GM12878 (cell line): Measurements from ENCODE around the gene SEMA4A. TPM values are rescaled to one million over a fixed set of nuclear protein-coding genes. Genes with fewer than 3 reads are reported as not detected.

ENCODE experiments used
- ATAC-seq: fragments of 200-7000 bp; cut with Tn5 transposase; 3 replicates; pipeline ENCODE4 v1.9.1; 2020; ENCODE audit warnings: mild to moderate bottlenecking, moderate library complexity
- BruUV-seq: library from RNA; stranded (reverse); fragments of 400-500 nt; replicated peaks from 2 replicates; lab custom pipeline; 2021; lab: Mats Ljungman, UMichigan
- CTCF ChIA-PET: fragments of 300-600 bp; sonication (Branson Sonifier 250); formaldehyde crosslinking; extraction: SDS; loops from one replicate; lab custom pipeline; 2021; ENCODE audit warnings: inconsistent platforms; lab: Yijun Ruan, JAX
- POLR2A ChIA-PET: fragments of 350-600 bp; formaldehyde crosslinking; extraction: SDS; loops from one replicate; lab custom pipeline; 2021; ENCODE audit warnings: inconsistent platforms; lab: Charles Lee
- RAD21 ChIA-PET: fragments of 300-600 bp; sonication (Branson Sonifier 250); formaldehyde crosslinking; loops from one replicate; lab custom pipeline; 2023; ENCODE audit warnings: antibody characterized with exemption; ENCODE audit not compliant: unreplicated experiment; lab: Charles Lee
- SMC1A ChIA-PET: fragments of 300-600 bp; sonication (Branson Sonifier 250); formaldehyde crosslinking; loops from one replicate; lab custom pipeline; 2023; ENCODE audit not compliant: unreplicated experiment, uncharacterized antibody; lab: Charles Lee
- DNase-seq: peaks from one replicate; pipeline ENCODE4 v3.0.0-alpha.2; 2011; ENCODE audit warnings: low read depth, low spot score
- FAIRE-seq: peaks from 3 replicates; lab custom pipeline; 2011; peaks lifted over from hg19 to GRCh38; lab: Jason Lieb, UNC
- H2AFZ ChIP-seq: 2 replicates; pipeline ENCODE4 v1.6.0; 2011; ENCODE audit warnings: low read depth, low read length, control low read depth; ENCODE audit not compliant: control insufficient read depth
- H3K27ac ChIP-seq: 2 replicates; pipeline ENCODE4 v1.5.1; 2011; ENCODE audit warnings: control low read depth; ENCODE audit not compliant: control insufficient read depth, insufficient read depth
- H3K27me3 ChIP-seq, 2 experiments: replicated peaks in 1 of 2; 2 replicates each; pipeline versions ENCODE4 v1.6.0 to v1.6.1; 2011; ENCODE audit warnings: low read length in 1 of 2; ENCODE audit not compliant: control insufficient read depth in 2 of 2, insufficient read depth in 2 of 2
- H3K36me3 ChIP-seq, 2 experiments: 2 replicates each; pipeline ENCODE4 v1.5.1; 2011; ENCODE audit warnings: low read length in 1 of 2; ENCODE audit not compliant: control insufficient read depth in 2 of 2, insufficient read depth in 2 of 2
- H3K4me1 ChIP-seq: 2 replicates; pipeline ENCODE4 v1.6.1; 2011; ENCODE audit warnings: mild to moderate bottlenecking, low read length, moderate library complexity, mixed read lengths; ENCODE audit not compliant: control insufficient read depth, insufficient read depth
- H3K4me2 ChIP-seq: 2 replicates; pipeline ENCODE4 v1.6.0; 2011; ENCODE audit warnings: control low read depth; ENCODE audit not compliant: control insufficient read depth, insufficient read depth
- H3K4me3 ChIP-seq: fragments of 200-600 bp; sonication (generic); 2 replicates; pipeline ENCODE4 v1.5.1; 2016
- H3K79me2 ChIP-seq: 2 replicates; pipeline ENCODE4 v1.6.0; 2011; ENCODE audit warnings: low read length; ENCODE audit not compliant: control insufficient read depth, insufficient read depth
- H3K9ac ChIP-seq: 2 replicates; pipeline ENCODE4 v1.8.0; 2011; ENCODE audit warnings: low read length, control low read depth, mixed read lengths; ENCODE audit not compliant: control insufficient read depth, insufficient read depth
- H3K9me3 ChIP-seq: replicated peaks from 3 replicates; pipeline ENCODE4 v1.5.1; 2011; ENCODE audit warnings: mild to moderate bottlenecking, low read length; ENCODE audit not compliant: control insufficient read depth, insufficient read depth
- H4K20me1 ChIP-seq: 2 replicates; pipeline ENCODE4 v1.6.0; 2011; ENCODE audit not compliant: control insufficient read depth, insufficient read depth
- CREM ChIP-seq: IDR thresholded peaks from 2 replicates; pipeline ENCODE4 v1.6.1; 2014; ENCODE audit warnings: antibody characterized with exemption, low read depth
- CUX1 ChIP-seq: IDR thresholded peaks from 2 replicates; pipeline ENCODE4 v1.6.1; 2012; ENCODE audit warnings: improper control_type of control experiment, low read depth, low read length; ENCODE audit not compliant: insufficient replicate concordance
- ELK1 ChIP-seq: IDR thresholded peaks from 2 replicates; pipeline ENCODE4 v1.6.1; 2012; ENCODE audit warnings: low read depth, low read length, improper control_type of control experiment
- FOXM1 ChIP-seq: IDR thresholded peaks from 2 replicates; pipeline ENCODE4 v1.6.1; 2012; ENCODE audit warnings: low read depth, mild to moderate bottlenecking, inconsistent platforms, low read length, moderate library complexity
- POLR2AphosphoS5 ChIP-seq: IDR thresholded peaks from 2 replicates; pipeline ENCODE4 v1.6.1; 2011; ENCODE audit warnings: mild to moderate bottlenecking, low read length, inconsistent platforms
- POU2F2 ChIP-seq: IDR thresholded peaks from 3 replicates; pipeline ENCODE4 v1.6.1; 2011; ENCODE audit warnings: low read depth, mild to moderate bottlenecking, low read length, borderline replicate concordance
- WGBS: methylation state at CpG from one replicate; pipeline ENCODE4 v1.1.6; 2016; ENCODE audit warnings: low lambda C conversion rate; ENCODE audit not compliant: insufficient replicate concordance, insufficient coverage; ENCODE audit errors: missing lambda C conversion rate; 5-methylcytosine and 5-hydroxymethylcytosine counted together
- in situ Hi-C: fragments of 300-500 bp; cut with MboI; formaldehyde crosslinking; loops from 9 replicates; pipeline ENCODE4 v1.14.3; 2018; ENCODE audit warnings: mixed read lengths
- intact Hi-C: fragments of 100-400 bp; cut with micrococcal nuclease; formaldehyde crosslinking; loops from one replicate; pipeline ENCODE4 v1.14.2; 2022; ENCODE audit not compliant: unreplicated experiment
- polyA plus RNA-seq, 11 experiments: library from polyadenylated mRNA; depleted of rRNA in 4 of 11; unstranded in 6 of 11; stranded (reverse) in 5 of 11; fragments of >200 nt; fragmentation: Nextera tagmentation in 4 of 11; fragmentation: Illumina TruSeq in 1 of 11; extraction: Ambion mirVana in 4 of 11; extraction: Trizol in 1 of 11; gene quantifications; 1 replicate in 1 of 11; 2 replicates in 10 of 11; pipeline versions ENCODE4 v1.2.1 to v1.2.3, GENCODE V29; 2011 to 2016; ENCODE audit warnings: inconsistent platforms in 2 of 11, missing spikeins in 2 of 11, low read depth in 1 of 11
- total RNA-seq, 4 experiments: library from RNA; depleted of rRNA in 3 of 4; stranded (reverse); fragments of >200 nt in 3 of 4; fragmentation: Illumina TruSeq in 1 of 4; extraction: Trizol in 1 of 4; gene quantifications; 2 replicates each; pipeline versions ENCODE4 v1.2.1 to v1.2.3, GENCODE V29; 2013 to 2021

The SEMA4A gene
- total and polyA plus RNA-seq, 10 of the 15 experiments (the other 5 are each of a cell fraction or from before 2014, with no cell fraction given): 2.6 to 64.2 (median 32.8) TPM

GRCh38 chr1:156212833-156213643 lies 59.7 kb downstream of the SEMA4A start, which contains the start of gene PMF1 (continued):
- TF ChIP-seq CREM (peak; percentile 93), POLR2AphosphoS5 (peak; percentile 93), FOXM1 (peak; percentile 52; the same call in 1 of the 2 replicates), POU2F2 (0 out of 3 replicates have a peak, but pooled peaks have one; percentile 52), ELK1 (0 out of 2 replicates have a peak, but pooled peaks have one; percentile 3)
- TF ChIP-seq, all 136 proteins: peak for 59

GRCh38 chr1:156213644-156213966 lies 60.2 kb downstream of the SEMA4A start:
- H3K27me3 ChIP-seq: no peaks in the 10 kb centered on the region
- ATAC-seq (no peak; the same call in 1 of the 3 replicates), FAIRE-seq (no peak), DNase-seq (no peak)
- RAD21 ChIA-PET: interaction anchor here (0.8 to 6.0 kb wide), 12 partner anchors 10 to 244 kb away, joined by 3 to 65 read pairs (median 4); partner anchors contain the start of genes SLC25A44 and TMEM79
- H3K4me3 ChIP-seq: peak overlapping the region; percentile 96
- WGBS: 5% methylated on average over 11 of the region's 11 CpGs
- peaks cover 9 to 10% of the 10 kb centered on the region in 2 experiments for H3K36me3 ChIP-seq
- no peaks in the 10 kb centered on the region for H3K9me3 ChIP-seq
- peaks cover 23% of the 10 kb centered on the region for H3K79me2 ChIP-seq
- no TSS peak for BruUV-seq
- H2AFZ ChIP-seq: peak overlapping the region; percentile 100; the same call in 1 of the 2 replicates
- peak overlapping the region; percentile 90 for H3K4me2 ChIP-seq
- SMC1A ChIA-PET: interaction anchor here (0.5 to 4.7 kb wide), 14 partner anchors 10 to 87 kb away, joined by 3 to 50 read pairs (median 6); partner anchors contain the start of genes SEMA4A and SLC25A44
- peak overlapping the region; percentile 99 for H3K27ac ChIP-seq
- POLR2A ChIA-PET: interaction anchor here (1.0 to 8.2 kb wide), 8 partner anchors 11 to 124 kb away, joined by 3 to 139 read pairs (median 14); partner anchors contain the start of genes CCT3, SEMA4A, SLC25A44 and SMG5
- H3K9ac ChIP-seq: peak overlapping the region; percentile 99
- CTCF ChIA-PET: interaction anchor here (1.0 to 3.3 kb wide), 8 partner anchors 10 to 117 kb away, joined by 3 to 45 read pairs (median 6); partner anchors contain the start of gene SLC25A44
- no peak for TF ChIP-seq CUX1
- intact Hi-C loops (no loop called here), in situ Hi-C loops (no loop called here)
- H4K20me1 ChIP-seq: no peaks in the 10 kb centered on the region
- peaks cover 14% of the 10 kb centered on the region for H3K4me1 ChIP-seq
